Ascending aorta (tissue), 2 donors: ENCODE measurements around the gene AKNA. TPM values are rescaled to one million over a fixed set of nuclear protein-coding genes. Genes with fewer than 3 reads are reported as not detected.
A peak's percentile ranks its signal among the peaks of the same experiment; 100 is the strongest.

Source experiments
- DNase-seq, 2 donors: peaks; one replicate each; pipeline ENCODE4 v3.0.0-alpha.2; 2019; ENCODE audit warnings: low spot score in 2 of 2
- H3K27ac ChIP-seq, 2 donors: fragments of 200-600 bp; sonication (generic); one replicate each; pipeline ENCODE4 v1.5.1; 2016 to 2017; ENCODE audit warnings: mild to moderate bottlenecking in 1 of 2
- H3K27me3 ChIP-seq: fragments of 200-600 bp; sonication (generic); one replicate; pipeline ENCODE4 v1.5.1; 2017
- H3K36me3 ChIP-seq, 2 donors: fragments of 200-600 bp; sonication (generic); one replicate each; pipeline ENCODE4 v1.5.1; 2016
- H3K4me1 ChIP-seq, 2 donors: fragments of 200-600 bp; sonication (generic); one replicate each; pipeline ENCODE4 v1.5.1; 2016 to 2017; ENCODE audit warnings: mild to moderate bottlenecking in 1 of 2
- H3K4me3 ChIP-seq, 2 donors: fragments of 200-600 bp; sonication (generic); one replicate each; pipeline ENCODE4 v1.5.1; 2016 to 2017; ENCODE audit warnings: mild to moderate bottlenecking in 1 of 2
- H3K9me3 ChIP-seq, 2 donors: fragments of 200-600 bp; sonication (generic); one replicate each; pipeline ENCODE4 v1.5.1; 2016
- intact Hi-C: fragments of 100-400 bp; cut with DNase I; formaldehyde crosslinking; loops from one replicate; pipeline ENCODE4 v1.15.1; 2023
- total RNA-seq: library from RNA; depleted of rRNA; stranded (reverse); fragments of >200 nt; gene quantifications from one replicate; pipeline ENCODE4 v1.1.0, GENCODE V29; 2016
- TF ChIP-seq, protein P1 (sequence below), 3 experiments: fragments of 200-600 bp in 2 of 3; fragments of 450-650 bp in 1 of 3; sonication (generic) in 2 of 3; IDR thresholded peaks; one replicate each; pipeline ENCODE4 v1.5.1; 2016 to 2019; ENCODE audit warnings: antibody characterized with exemption in 3 of 3, mild to moderate bottlenecking in 1 of 3, moderate library complexity in 1 of 3

Gene AKNA
- total RNA-seq, 1 donor from 2014 or later = 87.9 TPM

DNA sequence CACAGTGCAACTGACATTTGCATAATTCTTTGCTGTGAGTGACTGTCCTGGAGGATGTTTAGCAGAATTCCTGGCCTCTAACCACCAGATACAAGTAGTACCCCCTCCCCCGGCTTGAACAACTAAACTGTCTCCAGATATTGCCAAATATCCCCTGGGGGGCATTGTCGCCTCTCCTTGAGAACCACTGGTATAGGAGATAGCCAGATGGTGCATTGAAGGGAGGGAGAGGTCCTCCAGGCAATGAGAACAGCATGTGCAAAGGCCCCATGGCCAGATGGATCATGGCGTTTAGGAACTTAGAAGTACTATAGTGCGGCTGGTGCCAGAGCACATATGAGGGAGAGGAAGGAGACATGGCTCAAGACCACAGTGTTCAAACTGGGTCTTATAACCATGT is 83.8 kb downstream of the AKNA start:
- Histone ChIP-seq H3K9me3 (no peaks in the 10 kb centered on the region), H3K36me3 (peaks cover 0 to 5% of the 10 kb centered on the region in 2 donors), H3K4me1 (peaks cover 0 to 2% of the 10 kb centered on the region in 2 donors), H3K27me3 (no peaks in the 10 kb centered on the region), H3K27ac (no peak overlapping the region), H3K4me3 (no peak overlapping the region)
- DNase-seq = peak in 1 of 2 donors; percentile 46
- TF ChIP-seq, protein P1, sequence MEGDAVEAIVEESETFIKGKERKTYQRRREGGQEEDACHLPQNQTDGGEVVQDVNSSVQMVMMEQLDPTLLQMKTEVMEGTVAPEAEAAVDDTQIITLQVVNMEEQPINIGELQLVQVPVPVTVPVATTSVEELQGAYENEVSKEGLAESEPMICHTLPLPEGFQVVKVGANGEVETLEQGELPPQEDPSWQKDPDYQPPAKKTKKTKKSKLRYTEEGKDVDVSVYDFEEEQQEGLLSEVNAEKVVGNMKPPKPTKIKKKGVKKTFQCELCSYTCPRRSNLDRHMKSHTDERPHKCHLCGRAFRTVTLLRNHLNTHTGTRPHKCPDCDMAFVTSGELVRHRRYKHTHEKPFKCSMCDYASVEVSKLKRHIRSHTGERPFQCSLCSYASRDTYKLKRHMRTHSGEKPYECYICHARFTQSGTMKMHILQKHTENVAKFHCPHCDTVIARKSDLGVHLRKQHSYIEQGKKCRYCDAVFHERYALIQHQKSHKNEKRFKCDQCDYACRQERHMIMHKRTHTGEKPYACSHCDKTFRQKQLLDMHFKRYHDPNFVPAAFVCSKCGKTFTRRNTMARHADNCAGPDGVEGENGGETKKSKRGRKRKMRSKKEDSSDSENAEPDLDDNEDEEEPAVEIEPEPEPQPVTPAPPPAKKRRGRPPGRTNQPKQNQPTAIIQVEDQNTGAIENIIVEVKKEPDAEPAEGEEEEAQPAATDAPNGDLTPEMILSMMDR (IDR thresholded peaks at IDR 0.05) = no peak
- intact Hi-C loops = no loop called here

DNA sequence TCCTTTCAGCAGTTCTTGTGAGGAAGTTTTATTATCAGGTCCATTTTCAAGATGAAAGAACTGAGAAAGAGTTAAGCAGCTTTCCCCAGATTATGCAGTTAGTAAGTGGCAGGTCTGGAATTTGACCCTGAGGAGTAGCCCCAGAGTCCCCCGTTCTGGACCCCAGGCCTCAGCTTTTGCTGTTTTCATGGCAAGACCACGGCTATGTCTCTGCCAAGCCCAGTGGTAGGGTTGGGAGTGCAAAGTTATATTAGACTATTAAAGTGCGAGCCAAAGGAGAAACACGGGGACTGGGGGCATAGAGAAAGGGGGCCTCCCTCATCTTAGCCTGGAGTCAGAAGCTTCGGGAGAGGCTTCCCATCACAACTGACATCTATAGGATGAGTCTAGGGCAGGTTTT is 84.2 kb downstream of the AKNA start:
- H3K4me1 ChIP-seq = peaks cover 0 to 2% of the 10 kb centered on the region in 2 donors
- no peak overlapping the region for H3K4me3 ChIP-seq
- H3K27me3 ChIP-seq = no peaks in the 10 kb centered on the region
- no peaks in the 10 kb centered on the region for H3K9me3 ChIP-seq
- no peak overlapping the region for H3K27ac ChIP-seq
- intact Hi-C loops = no loop called here
- peaks cover 0 to 5% of the 10 kb centered on the region in 2 donors for H3K36me3 ChIP-seq
- DNase-seq = no peak
- TF ChIP-seq, protein P1 (IDR thresholded peaks at IDR 0.05) = no peak

DNA sequence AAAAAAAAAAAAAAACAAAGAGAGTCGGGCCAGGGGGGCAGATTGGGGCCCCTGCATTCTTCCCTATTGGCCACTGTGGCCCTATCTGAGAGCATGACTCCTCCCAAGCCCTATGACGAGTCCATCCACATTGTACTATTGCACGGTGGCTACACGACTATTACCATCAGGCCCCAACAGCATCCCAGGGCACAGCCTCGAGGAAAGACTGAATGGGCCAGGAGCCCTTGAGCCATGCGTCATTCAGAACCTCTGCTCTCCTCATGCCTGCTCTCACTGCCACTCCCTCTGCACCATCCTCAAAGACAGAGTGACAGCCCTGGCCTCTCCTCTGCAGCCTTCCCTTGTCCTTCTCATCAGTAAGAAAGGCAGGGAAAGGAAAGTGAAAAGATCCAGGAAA is 85.1 kb downstream of the AKNA start:
- DNase-seq = peak in 1 of 2 donors; percentile 67
- TF ChIP-seq, protein P1 (IDR thresholded peaks at IDR 0.05) = no peak
- peaks cover 0 to 5% of the 10 kb centered on the region in 2 donors for H3K36me3 ChIP-seq
- no peaks in the 10 kb centered on the region for H3K9me3 ChIP-seq
- H3K27me3 ChIP-seq = no peaks in the 10 kb centered on the region
- intact Hi-C loops = no loop called here
- H3K27ac ChIP-seq = no peak overlapping the region
- no peak overlapping the region for H3K4me3 ChIP-seq
- H3K4me1 ChIP-seq = peaks cover 0 to 2% of the 10 kb centered on the region in 2 donors

DNA sequence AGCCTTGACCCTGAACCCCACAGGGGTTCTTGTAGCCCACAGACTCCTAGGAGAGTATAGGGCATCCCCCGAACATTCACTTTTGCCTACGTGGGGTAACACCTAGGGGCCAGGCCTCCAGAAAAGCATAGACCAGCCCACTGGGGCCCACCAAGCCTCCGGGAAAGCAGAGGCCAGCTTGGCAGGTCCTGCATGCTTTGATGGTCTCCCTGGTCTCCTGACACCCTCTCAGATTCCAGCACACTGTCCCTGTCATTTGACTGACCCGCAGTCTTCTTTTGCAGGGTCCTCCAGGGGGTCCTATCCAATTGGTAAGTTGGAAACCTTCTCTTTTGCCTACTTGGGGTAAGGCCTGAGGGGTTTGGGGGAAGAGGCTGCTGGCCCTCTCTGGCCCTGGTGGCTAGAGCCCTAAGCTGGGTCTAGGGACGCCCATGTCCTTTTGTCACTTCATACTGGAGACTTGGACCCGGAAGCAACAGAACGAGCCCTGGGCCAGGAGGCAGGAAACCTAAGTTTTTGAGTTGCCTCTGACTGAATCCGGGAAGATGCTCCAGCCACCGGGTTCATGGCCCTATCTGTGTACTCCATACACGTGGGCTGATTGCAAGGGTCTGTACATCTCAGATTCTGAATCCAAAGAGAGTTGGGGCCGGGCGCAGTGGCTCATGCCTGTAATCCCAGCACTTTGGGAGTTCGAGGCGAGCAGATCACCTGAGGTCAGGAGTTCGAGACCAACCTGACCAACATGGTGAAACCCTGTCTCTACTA is 85.8 kb downstream of the AKNA start:
- H3K4me1 ChIP-seq = peaks cover 0 to 2% of the 10 kb centered on the region in 2 donors
- H3K27me3 ChIP-seq = no peaks in the 10 kb centered on the region
- intact Hi-C loops = no loop called here
- H3K27ac ChIP-seq = no peak overlapping the region
- no peak overlapping the region for H3K4me3 ChIP-seq
- H3K36me3 ChIP-seq = peaks cover 0 to 2% of the 10 kb centered on the region in 2 donors
- TF ChIP-seq, protein P1 (IDR thresholded peaks at IDR 0.05) = no peak
- no peaks in the 10 kb centered on the region for H3K9me3 ChIP-seq
- DNase-seq = peak in 1 of 2 donors; percentile 57

DNA sequence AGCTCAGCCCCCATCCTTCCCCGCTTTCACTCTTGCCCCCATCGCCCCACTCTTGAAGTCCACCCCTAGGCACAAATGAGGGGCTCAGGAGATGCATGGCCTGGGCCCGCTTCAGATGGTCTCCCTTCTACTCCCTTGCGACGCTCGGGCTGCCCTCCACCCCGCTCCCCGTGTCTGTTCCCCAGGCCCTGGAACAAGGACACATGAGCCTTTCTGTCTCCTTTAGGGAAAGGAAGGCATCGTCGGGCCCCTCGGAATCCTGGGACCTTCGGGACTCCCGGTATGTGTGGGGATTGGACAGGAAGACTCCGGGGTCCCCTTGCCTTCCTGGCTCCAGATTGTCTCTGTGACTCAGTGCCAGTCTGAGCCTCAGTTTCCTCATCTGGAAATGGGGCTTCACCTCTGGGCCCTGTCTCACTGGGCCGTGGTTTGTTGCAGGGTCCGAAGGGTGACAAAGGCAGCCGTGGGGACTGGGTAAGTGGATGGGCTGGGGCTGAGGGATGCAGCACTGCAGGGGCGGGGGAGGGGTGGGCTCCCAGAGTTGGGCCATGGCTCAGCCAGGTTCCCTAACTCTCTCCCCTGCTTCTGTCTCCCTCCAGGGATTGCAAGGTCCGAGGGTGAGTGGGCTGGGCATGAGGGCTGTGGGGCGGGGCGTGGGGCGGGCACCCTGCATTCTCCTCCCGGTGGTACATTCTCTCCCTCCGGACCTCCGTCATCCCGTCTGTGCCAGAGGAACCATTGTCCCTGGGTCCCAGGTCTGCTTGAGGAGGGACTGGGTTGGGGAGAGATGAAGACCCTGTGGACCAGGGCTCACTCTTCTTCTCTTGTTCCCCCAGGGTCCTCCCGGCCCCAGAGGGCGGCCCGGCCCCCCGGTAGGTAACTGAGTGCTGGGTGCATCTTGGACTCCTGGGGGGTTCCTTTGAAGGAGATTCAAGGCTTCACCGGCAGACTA is 86.7 kb downstream of the AKNA start:
- Histone ChIP-seq H3K9me3 (no peaks in the 10 kb centered on the region), H3K36me3 (peaks cover 2% of the 10 kb centered on the region in 2 donors), H3K4me1 (peaks cover 0 to 2% of the 10 kb centered on the region in 2 donors), H3K4me3 (no peak overlapping the region), H3K27me3 (no peaks in the 10 kb centered on the region), H3K27ac (no peak overlapping the region)
- TF ChIP-seq, protein P1 (IDR thresholded peaks at IDR 0.05) = no peak
- DNase-seq = peak in 1 of 2 donors; percentile 54
- intact Hi-C loops = no loop called here
